Breast epithelium (tissue), 4 donors: ENCODE measurements around the gene VAV3. TPM values are rescaled to one million over a fixed set of nuclear protein-coding genes. Genes with fewer than 3 reads are reported as not detected.

Source experiments
- DNase-seq, 2 donors: peaks; one replicate each; pipeline ENCODE4 v3.0.0-alpha.2; 2019; ENCODE audit warnings: low spot score in 2 of 2
- H3K27ac ChIP-seq, 2 donors: fragments of 200-600 bp; sonication (generic) in 1 of 2; one replicate each; pipeline ENCODE4 v1.5.1; 2016 to 2019; ENCODE audit warnings: mild to moderate bottlenecking in 1 of 2
- H3K27me3 ChIP-seq, 2 donors: fragments of 200-600 bp; sonication (generic) in 1 of 2; one replicate each; pipeline versions ENCODE4 v1.5.1 to v1.6.0; 2017 to 2019; ENCODE audit warnings: control low read depth in 1 of 2, mild to moderate bottlenecking in 1 of 2
- H3K36me3 ChIP-seq: fragments of 200-600 bp; one replicate; pipeline ENCODE4 v1.5.1; 2019
- H3K4me1 ChIP-seq, 2 donors: fragments of 200-600 bp; sonication (generic); one replicate each; pipeline ENCODE4 v1.5.1; 2016 to 2019; ENCODE audit warnings: control low read depth in 1 of 2
- H3K4me3 ChIP-seq, 3 donors: fragments of 200-600 bp; sonication (generic); 1 replicate in 2 of 3; 2 replicates in 1 of 3; pipeline ENCODE4 v1.5.1; 2016 to 2019; ENCODE audit warnings: mild to moderate bottlenecking in 3 of 3, moderate library complexity in 2 of 3
- H3K9me3 ChIP-seq, 2 donors: fragments of 200-600 bp; sonication (generic) in 1 of 2; one replicate each; pipeline ENCODE4 v1.5.1; 2016 to 2019; ENCODE audit warnings: control low read depth in 1 of 2
- POLR2A ChIP-seq: fragments of 450-650 bp; IDR thresholded peaks from one replicate; pipeline ENCODE4 v1.6.1; 2016; ENCODE audit warnings: antibody characterized with exemption, mild to moderate bottlenecking, moderate library complexity
- POLR2AphosphoS5 ChIP-seq, 3 donors: sonication (generic); formaldehyde crosslinking; IDR thresholded peaks; one replicate each; pipeline ENCODE4 v1.6.1; 2017; ENCODE audit warnings: antibody characterized with exemption in 3 of 3
- intact Hi-C: fragments of 100-400 bp; cut with DNase I; formaldehyde crosslinking; loops from one replicate; pipeline ENCODE4 v1.15.1; 2023; ENCODE audit warnings: low total_unique reads
- total RNA-seq, 3 donors: library from RNA; depleted of rRNA; stranded (reverse); fragments of >200 nt; gene quantifications; one replicate each; pipeline ENCODE4 v1.1.0, GENCODE V29; 2016
- TF ChIP-seq, protein P1 (sequence below), 3 donors: fragments of 450-650 bp; IDR thresholded peaks; one replicate each; pipeline ENCODE4 v1.5.1; 2016 to 2017; ENCODE audit warnings: antibody characterized with exemption in 3 of 3, mild to moderate bottlenecking in 3 of 3, moderate library complexity in 3 of 3

VAV3 gene
- total RNA-seq, 3 donors from 2014 or later: 8.0 to 153 (median 113) TPM

DNA sequence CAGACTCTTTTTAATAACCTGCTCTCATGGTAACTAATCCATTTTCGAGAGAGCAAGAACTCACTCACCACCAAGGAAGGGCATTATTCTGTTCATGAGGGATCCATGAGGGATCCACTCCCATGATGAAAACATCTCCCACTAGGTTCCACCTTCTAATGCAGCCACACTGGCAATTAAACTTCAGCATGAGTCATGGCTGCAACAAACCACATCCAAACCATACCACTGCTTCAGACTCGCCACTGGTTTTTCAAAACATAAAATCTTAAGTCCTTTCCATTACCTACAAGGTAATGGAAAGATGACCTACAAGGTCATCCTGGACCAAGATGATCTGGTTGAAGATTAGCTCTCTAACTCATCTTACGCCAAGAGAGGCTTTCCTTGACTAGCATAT lies 405.1 kb downstream of the VAV3 start:
- no peaks in the 10 kb centered on the region for H3K4me1 ChIP-seq
- TF ChIP-seq, protein P1, sequence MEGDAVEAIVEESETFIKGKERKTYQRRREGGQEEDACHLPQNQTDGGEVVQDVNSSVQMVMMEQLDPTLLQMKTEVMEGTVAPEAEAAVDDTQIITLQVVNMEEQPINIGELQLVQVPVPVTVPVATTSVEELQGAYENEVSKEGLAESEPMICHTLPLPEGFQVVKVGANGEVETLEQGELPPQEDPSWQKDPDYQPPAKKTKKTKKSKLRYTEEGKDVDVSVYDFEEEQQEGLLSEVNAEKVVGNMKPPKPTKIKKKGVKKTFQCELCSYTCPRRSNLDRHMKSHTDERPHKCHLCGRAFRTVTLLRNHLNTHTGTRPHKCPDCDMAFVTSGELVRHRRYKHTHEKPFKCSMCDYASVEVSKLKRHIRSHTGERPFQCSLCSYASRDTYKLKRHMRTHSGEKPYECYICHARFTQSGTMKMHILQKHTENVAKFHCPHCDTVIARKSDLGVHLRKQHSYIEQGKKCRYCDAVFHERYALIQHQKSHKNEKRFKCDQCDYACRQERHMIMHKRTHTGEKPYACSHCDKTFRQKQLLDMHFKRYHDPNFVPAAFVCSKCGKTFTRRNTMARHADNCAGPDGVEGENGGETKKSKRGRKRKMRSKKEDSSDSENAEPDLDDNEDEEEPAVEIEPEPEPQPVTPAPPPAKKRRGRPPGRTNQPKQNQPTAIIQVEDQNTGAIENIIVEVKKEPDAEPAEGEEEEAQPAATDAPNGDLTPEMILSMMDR (IDR thresholded peaks at IDR 0.05): no peak
- no peak for TF ChIP-seq POLR2A
- TF ChIP-seq POLR2AphosphoS5 (IDR thresholded peaks at IDR 0.05): no peak

DNA sequence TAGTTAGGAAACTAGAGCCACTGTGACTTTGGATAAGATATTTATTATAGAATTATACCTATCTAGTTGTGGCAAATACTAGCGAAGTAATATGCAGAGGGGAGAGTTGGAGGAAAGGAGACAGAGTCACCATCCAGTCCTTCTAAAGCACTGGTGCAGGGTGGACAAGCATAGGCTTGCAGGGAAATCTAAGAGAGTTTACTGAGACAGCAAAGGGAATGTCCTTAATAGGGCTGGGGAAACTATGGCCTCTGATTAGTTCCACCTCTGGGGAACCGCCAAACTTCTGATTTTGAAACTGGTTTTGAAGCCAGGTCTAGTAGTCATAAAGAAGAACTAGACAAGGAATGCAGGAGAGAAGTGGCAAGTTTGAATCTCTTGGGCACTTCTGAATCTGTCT lies 407.9 kb downstream of the VAV3 start:
- DNase-seq: no peak
- no peaks in the 10 kb centered on the region for H3K9me3 ChIP-seq
- no peak overlapping the region for H3K27ac ChIP-seq
- no peaks in the 10 kb centered on the region for H3K36me3 ChIP-seq
- TF ChIP-seq POLR2A (no peak), POLR2AphosphoS5 (IDR thresholded peaks at IDR 0.05) (no peak)
- TF ChIP-seq, protein P1 (IDR thresholded peaks at IDR 0.05): no peak
- H3K4me1 ChIP-seq: no peaks in the 10 kb centered on the region
- intact Hi-C loops: no loop called here
- no peak overlapping the region for H3K4me3 ChIP-seq
- no peaks in the 10 kb centered on the region for H3K27me3 ChIP-seq

More for the DNA sequence above, 405.1 kb downstream of the VAV3 start:
- Histone ChIP-seq H3K27ac (no peak overlapping the region), H3K4me3 (no peak overlapping the region), H3K36me3 (no peaks in the 10 kb centered on the region), H3K27me3 (no peaks in the 10 kb centered on the region), H3K9me3 (no peaks in the 10 kb centered on the region)
- DNase-seq: no peak
- intact Hi-C loops: no loop called here

GRCh38 chr1:107555578-107555977 lies 409.4 kb downstream of the VAV3 start:
- intact Hi-C loops: no loop called here
- TF ChIP-seq, protein P1 (IDR thresholded peaks at IDR 0.05): no peak
- no peak for TF ChIP-seq POLR2AphosphoS5 (IDR thresholded peaks at IDR 0.05)
- TF ChIP-seq POLR2A: no peak

GRCh38 chr1:107552781-107553180 lies 412.2 kb downstream of the VAV3 start:
- DNase-seq: no peak
- TF ChIP-seq, protein P1 (IDR thresholded peaks at IDR 0.05): no peak
- no peak for TF ChIP-seq POLR2AphosphoS5 (IDR thresholded peaks at IDR 0.05)
- no peak for TF ChIP-seq POLR2A
- intact Hi-C loops: no loop called here
- H3K9me3 ChIP-seq: no peaks in the 10 kb centered on the region
- H3K27ac ChIP-seq: no peak overlapping the region
- no peak overlapping the region for H3K4me3 ChIP-seq
- H3K27me3 ChIP-seq: no peaks in the 10 kb centered on the region
- no peaks in the 10 kb centered on the region for H3K4me1 ChIP-seq
- no peaks in the 10 kb centered on the region for H3K36me3 ChIP-seq

More at GRCh38 chr1:107555578-107555977, 409.4 kb downstream of the VAV3 start:
- Histone ChIP-seq H3K27me3 (no peaks in the 10 kb centered on the region), H3K27ac (no peak overlapping the region), H3K9me3 (no peaks in the 10 kb centered on the region), H3K4me3 (no peak overlapping the region), H3K36me3 (no peaks in the 10 kb centered on the region), H3K4me1 (no peaks in the 10 kb centered on the region)
- DNase-seq: no peak

DNA sequence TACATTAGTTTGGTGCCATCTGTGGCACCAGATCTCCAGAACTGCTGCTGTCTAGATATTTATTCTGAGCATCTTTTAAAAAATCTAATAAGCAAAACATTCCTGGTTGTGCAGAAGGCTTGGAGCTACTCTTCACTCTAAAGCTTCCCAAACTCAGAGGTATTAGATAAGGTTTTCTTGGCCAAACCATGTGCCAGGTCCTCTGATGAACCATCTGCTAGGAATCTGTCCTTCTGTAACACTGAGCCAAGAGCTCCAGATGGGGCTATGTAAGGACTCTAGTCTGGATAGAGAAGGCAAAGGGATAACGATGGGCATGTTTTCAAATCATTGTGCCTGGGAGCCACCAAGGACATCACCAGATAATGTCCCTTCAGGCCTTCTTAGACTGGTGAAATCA lies 413.5 kb downstream of the VAV3 start:
- Histone ChIP-seq H3K4me1 (no peaks in the 10 kb centered on the region), H3K9me3 (no peaks in the 10 kb centered on the region), H3K27me3 (no peaks in the 10 kb centered on the region), H3K4me3 (no peak overlapping the region), H3K27ac (no peak overlapping the region), H3K36me3 (no peaks in the 10 kb centered on the region)
- intact Hi-C loops: no loop called here
- TF ChIP-seq POLR2AphosphoS5 (IDR thresholded peaks at IDR 0.05): no peak
- TF ChIP-seq, protein P1 (IDR thresholded peaks at IDR 0.05): no peak
- TF ChIP-seq POLR2A: no peak
- no peak for DNase-seq
